DMS53 (cell line): ENCODE results near the gene SMARCC2.

Experiments
- DNase-seq: peaks from one replicate; lab custom pipeline; 2025; lab: John Stamatoyannopoulos, UW

SMARCC2 gene

DNA sequence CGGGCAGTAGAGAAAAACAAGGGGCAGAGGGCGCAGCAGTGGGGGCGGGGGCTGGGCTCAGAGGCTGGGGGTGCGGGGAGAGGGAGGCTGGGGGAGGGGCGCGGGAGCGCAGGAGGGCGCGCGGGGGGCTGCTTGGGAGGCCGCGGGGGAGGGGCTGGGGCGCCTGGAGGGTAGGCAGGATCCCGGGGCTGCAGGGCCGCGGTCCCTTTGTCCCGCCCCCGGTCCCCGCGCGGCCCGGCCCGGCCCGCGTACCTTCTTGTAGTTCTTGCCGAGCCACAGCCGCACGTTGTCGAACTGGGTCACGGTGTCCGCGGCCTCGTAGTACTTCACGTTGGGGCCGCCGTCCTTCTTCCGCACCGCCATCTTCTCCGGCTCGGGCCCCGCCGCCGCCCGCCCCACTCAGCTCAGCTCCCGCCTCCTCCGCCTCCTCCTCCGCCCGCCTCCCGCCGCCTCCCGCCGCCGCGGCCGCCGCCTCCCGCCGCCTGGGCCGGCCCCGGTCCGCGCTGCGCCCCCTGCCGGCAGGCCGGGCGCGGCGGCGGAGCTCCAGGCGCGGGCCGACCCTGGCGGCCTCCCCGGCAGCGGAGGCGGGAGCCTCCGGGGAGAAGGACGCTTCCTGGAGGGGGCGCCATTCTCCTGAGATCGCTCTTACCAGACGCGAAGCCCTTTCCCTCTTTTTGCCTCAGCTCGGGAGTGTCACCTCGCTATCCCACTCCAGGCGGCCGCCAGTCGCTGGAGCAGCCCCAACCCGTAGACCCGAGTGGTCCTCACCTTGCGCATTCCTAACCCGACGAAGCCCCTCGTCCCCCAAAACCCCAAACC lies at the start of gene SMARCC2:
Gene SMARCC2 (minus strand): TSS at position 385 of the 819 bp plus-strand sequence. CDS start 22 bp downstream, at position 363.
- peak; percentile 97 for DNase-seq

DNA sequence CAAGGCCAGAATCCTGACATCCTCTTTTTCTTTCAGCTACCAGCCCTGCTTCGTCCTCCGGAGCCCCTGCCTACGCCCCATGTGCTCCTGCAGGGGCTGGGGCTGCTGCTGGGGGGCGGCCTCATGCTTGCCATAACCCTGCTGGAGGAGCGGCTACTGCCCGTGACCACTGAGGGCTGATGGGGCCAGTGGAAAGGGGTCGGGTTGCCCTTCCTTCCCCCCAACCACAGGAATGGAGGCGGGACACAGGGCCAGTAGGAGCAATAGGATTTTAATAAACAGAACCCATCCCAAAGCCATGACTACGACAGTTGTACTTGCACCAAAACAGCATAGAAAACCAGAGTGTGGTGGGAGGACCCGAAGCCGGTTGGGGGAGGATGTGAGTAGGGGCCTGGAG lies 48.3 kb upstream of the SMARCC2 start:
- DNase-seq, result no peak

DNA sequence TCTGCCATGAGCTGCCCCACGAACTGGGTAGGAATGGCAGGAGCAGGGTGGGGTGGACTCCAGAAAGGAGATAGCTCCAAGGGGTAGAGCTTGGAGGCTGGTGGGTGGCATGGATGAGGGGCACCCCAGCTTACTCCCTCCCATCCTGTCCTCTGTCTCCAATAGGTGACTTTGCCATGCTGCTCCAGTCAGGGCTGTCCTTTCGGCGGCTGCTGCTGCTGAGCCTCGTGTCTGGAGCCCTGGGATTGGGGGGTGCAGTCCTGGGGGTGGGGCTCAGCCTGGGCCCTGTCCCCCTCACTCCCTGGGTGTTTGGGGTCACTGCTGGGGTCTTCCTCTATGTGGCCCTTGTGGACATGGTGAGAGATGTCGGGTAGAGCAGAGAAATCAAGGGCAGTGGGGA lies 47.7 kb upstream of the SMARCC2 start:
- no peak for DNase-seq

DNA sequence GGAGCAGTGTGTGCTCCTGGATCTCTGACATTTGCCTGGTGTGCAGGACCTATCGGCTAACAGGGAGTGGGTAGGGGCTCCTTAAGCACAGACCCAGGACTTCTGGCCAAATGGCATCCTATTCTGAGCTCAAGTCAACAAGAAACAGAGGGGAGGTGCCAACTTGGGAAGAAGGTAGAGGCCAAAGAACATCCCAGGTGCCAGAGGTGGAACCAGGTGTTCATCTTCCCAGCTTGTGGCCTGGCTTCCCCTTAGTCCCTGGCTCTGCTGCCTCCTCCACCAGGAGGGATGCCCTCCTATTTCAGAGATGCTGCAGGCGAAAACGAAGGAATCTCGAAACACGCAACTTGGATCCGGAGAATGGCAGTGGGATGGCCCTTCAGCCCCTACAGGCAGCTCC lies 46.8 kb upstream of the SMARCC2 start:
- DNase-seq, result no peak

DNA sequence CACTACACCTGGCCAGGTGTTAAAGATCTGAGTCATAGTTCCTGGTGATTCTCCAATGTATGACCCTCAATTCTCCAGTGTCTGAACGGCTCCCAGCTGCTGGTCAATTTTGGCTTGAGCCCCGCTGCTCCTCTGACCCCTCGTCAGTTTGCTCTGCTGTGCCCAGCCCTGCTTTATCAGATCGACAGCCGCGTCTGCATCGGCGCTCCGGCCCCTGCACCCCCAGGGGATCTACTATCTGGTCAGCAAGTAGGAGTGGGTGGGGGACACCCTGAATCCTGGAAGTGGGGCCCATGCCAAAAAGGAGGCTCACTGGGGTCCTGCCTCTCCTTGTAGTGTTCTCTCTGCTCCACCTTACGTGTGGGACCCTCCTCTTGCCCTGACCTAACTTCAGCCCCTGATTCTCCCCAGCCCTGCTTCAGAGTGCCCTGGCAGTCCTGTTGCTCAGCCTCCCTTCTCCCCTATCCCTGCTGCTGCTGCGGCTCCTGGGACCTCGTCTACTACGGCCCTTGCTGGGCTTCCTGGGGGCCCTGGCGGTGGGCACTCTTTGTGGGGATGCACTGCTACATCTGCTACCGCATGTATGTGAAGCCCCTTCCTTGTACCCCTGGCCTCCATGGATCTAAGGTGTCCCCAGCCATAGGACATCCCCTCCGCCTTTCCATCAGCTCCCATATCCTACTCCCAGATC lies 45.6 kb upstream of the SMARCC2 start:
- DNase-seq, result peak; percentile 31

DNA sequence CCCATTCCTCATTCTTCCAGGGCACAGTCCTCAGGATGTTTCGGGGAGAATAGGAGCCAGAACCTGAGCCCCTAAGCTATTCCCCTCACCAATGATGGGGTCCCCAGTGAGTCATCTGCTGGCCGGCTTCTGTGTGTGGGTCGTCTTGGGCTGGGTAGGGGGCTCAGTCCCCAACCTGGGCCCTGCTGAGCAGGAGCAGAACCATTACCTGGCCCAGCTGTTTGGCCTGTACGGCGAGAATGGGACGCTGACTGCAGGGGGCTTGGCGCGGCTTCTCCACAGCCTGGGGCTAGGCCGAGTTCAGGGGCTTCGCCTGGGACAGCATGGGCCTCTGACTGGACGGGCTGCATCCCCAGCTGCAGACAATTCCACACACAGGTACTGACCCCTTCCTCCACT lies 41.9 kb upstream of the SMARCC2 start:
- no peak for DNase-seq

DNA sequence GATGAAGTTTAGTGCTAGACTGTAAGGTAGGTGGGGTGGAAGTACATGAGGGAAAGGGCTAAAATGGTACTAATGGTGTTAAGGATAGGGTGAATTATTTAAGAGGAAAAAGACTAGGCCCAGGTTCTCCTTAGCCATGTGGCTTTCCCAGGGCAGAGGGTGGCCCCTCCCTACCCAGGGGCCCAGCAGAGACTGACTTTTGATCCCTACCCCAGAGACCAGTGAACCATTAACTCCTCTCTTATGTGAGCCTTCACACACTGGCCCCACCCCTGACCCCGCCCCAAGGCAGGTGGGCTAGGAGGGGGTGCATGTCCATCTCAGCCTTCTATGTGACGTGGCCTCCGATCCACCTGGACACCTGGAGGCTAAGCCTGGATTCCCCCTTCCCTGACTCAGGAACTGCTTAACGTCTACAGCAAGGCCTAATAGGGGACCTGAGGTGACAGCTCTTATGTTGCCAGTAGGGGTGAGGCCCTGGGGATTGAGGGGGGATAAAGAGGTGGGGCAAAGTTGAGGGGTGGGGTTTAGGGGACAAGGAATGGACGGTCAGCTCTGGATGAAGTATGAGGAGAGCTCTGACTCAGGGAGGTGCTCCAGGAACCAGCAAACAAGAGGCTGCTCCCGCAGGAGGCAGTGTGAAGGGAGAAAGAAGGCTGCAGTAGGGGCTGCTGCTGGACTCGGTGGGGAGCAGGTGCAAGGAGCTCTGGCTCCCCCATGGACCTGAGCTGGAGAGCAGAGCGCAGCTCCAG lies 41.3 kb upstream of the SMARCC2 start:
- peak; percentile 78 for DNase-seq

DNA sequence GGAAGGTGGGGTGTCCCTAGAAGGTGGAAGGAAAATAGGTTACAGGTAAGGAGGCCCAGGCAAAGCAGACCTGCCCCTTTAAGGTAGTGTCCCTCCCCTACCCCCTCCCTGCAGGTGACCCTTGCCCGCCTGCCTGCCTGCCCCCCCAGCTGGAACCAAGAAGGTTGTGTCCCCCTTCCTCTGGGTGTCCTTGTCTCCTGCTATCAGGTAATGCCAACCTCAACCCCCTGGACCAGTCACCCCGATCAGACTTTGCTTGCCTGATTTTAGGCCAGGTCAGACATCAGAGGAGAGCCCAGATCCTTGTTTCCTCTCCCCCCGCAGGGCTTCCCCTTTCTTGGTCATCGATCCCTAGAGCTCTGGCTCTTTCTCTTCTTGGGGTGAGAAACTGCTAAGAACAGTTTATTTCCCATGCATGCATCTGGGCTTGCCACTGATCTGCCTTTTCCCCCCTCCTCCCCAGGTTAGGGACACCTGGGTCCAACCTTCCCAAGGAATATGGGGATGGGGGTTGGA lies 40.7 kb upstream of the SMARCC2 start, which contains the start of gene SLC39A5:
Gene SLC39A5 (plus strand): TSS at position 136 of the 516 bp plus-strand sequence. CDS start 1,224 bp downstream, outside the sequence.
- no peak for DNase-seq

DNA sequence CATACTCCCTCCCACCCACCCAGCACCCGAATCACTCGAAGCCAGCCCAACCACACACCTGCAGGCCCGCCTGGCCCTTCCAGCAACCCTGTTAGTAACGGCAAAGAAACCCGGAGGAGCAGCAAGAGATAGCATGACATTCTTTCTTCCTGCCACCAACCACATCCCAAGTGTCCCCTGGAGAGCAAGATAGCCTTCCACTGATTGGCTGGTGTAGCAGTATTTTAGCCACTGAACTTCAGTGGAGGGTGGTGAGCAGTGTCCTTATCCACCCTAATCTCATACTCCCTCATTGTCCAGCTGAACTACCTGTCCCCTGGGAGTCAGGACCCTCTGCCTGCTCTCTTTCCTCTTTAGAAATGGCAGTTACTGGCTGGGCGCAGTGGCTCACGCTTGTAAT lies 39.8 kb upstream of the SMARCC2 start:
- no peak for DNase-seq

DNA sequence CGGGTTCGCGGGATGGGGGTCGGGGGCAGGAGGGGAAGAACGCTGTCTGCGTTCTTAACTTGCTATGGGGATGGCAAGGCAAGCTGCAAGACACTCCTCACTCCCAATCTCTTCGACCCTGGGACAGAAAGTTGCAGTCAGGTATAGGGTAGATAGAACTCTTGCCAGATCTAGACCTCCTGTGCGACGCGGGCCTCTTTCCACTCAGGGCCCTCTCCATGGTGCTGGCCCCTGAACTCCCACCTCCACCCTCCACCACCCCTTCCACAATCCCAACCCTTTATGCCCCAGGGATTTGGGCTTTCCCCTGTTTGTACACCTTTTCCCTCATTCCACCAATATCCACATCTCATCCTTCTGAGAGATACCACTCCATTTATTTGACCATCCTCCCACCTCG lies 35.7 kb upstream of the SMARCC2 start:
- no peak for DNase-seq

DNA sequence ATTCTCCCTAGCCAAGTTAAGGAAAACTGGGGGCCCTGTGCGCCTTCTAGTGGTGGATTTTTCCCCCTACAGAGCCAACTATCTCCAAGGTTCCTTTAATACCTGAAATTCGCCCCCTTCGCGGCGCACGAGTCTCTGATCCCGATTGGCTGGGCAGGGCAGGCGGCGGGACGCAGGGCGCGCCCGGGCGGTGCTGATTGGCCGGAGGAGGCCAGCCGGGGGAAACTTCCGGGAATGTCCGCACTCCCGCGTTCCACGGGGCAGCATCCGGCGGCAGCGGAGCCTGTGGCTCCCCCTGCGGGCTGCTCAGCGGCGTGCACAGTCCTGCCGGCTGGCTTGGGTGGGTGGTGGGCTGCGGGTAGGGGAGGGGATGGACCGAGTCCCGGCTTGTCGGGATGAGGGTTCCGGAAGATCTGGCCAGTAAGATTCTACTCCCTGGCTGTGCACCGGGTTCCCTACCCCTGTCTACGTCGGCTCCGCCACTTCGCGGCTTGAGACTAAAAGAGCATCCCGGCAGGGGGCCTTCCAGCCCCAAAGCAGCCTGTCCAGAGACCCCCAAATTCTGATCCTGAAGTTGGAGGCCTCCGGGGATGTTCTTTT lies 34.9 kb upstream of the SMARCC2 start, which contains the start of gene NABP2:
Gene NABP2 (plus strand): TSS at position 241 of the 600 bp plus-strand sequence. CDS start 515 bp downstream, outside the sequence.
- peak; percentile 99 for DNase-seq

DNA sequence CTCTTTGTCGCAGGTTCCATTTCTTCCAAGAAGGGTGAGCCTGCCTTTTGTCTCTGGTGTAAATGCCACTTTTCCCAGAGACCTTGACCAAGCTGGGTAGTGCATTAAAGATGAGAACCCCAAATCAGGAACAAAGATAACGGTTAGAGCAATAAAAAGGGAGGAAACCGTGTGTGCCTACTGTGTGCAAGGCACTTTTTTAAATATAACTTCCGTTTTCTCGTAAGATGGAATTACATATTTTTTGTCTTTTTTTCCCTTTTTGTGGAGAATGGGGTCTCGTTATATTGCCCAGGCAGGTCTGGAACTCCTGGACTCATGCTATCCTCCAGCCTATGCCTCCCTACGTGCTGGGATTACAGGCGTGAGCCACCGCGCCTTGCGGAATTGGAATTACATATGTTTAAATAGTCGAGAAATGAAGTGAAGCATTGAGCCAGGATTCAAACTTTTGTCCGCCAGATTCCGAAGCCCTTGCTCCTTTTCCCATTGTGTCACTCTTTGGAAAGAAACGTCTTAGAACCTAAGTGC lies 34.4 kb upstream of the SMARCC2 start:
- DNase-seq, result no peak

DNA sequence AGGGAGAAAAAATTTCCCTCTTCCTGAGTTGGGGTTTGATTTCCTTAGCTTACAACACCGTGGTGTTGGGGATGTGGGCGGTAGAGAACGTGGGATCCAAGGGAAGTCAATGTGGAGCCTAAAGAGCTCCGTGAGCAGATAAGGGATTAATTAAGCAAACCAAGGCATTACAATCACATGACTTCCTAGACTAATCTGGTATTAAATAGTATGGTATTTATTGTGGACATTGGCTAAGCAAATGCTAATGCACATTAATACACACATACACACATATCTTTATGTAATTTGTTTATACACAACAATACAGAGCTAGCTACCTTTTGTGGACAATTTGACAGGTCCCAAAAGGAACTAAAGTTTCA lies 33.2 kb upstream of the SMARCC2 start:
- no peak for DNase-seq

DNA sequence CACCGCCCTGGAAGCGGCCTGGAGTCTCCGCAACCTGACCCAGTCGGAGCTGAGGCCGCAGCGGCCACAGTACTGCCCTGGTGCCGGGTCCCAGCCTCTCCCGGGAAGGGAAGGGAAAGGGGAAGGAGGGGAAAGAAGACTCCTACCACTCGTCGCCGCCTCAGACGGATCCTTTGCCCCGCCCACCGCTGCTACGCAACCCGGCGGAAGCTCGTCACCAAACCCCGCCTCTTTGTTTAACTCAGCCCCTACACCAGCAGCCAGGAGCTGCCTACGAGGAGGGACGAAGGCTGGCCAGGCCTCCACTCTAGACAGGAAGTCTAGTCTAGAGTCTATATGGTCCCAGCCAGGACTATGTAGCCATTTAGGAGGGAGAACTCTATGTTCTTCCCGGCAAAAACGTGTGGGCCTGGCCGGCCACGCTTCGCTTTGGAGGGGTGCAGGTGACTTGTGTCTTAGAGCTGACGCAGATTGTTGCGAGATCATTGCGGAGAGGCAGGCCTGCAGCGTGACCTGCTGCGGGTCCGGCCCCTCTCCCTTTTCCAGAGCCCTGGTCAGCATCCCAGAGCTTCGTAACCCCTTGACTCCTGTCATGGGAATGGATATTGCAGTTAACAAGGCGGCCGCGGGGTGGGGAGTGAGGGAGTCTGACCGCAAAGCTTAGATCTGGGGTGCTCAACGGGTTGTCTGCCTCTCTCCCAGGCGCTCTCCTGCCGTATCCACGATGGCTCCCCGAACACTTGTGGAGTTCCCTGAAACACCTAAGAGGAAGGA lies 32.7 kb upstream of the SMARCC2 start, which contains the start of gene RNF41:
Gene RNF41 (minus strand): TSS at position 166 of the 774 bp plus-strand sequence. CDS start 7,875 bp downstream, outside the sequence.
- DNase-seq, result peak; percentile 99

DNA sequence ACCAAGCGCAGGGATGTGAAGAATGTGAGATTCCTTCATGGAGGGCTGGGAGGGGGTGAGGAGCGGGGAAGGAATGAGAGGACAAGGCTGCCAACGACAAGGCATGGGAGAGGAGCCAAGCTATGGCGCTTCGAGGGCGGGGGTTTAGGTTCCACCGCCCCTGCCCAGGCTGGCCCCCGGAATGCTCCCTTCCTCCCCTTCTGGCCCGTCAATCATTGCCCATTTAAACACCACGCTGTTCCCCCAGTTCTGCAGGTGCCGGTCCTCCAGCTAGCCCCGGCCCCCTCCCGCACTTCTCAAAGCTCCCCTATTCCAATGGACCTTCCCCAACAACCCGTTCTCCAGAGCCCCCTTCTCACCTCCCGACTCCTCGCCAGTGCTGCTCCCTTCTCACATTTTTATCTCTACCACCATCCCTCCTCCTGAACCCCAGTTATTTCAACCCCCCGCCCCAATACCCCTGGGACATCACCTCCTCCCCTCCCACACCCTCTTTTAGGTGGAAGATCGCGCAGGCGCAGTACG lies 32.0 kb upstream of the SMARCC2 start:
- DNase-seq, result peak; percentile 54

DNA sequence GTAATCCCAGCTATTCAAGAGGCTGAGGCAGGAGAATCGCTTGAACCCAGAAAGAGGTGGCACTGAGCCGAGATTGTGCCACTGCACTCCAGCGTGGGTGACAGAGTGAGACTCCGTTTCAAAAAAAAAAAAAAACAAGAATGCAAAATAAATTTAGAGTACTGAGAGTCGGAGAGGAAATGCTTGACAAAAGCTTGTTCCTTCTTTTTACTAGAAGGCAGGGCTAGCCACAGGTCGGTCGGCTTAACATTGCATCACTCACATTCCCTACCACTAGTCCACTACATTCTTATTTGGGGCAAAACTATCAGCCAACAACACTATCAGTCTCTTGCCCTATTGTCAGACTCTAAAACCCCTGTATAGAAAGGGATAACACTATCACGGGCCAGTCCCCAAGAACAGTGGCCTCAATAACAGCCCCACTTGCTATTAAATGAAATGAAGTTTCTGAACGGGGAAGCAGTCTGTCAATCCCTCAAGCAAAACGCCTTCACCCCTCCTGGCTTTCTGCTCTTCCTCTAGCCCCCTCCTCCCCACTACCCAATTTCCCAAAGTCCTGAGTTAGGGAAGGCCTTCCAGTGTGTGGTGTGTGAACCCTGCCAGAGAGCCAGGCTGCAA lies 31.4 kb upstream of the SMARCC2 start:
- no peak for DNase-seq

DNA sequence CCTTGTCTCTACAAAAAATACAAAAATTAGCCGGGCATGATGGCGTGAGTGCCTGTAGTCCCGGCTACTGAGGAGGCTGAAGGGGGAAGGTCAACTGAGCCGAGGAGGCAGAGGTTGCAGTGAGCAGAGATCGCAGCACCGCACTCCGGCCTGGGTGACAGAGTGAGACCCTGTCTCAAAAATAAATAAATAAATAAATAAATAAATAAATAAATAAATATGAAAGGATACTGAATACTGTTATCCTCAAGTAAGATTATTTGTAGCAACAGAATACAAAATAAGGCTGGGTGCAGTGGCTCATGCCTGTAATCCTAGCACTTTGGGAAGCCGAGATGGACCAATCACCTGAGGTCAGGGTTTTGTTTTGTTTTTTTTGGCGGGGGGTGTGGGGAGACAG lies 30.6 kb upstream of the SMARCC2 start:
- DNase-seq, result no peak

DNA sequence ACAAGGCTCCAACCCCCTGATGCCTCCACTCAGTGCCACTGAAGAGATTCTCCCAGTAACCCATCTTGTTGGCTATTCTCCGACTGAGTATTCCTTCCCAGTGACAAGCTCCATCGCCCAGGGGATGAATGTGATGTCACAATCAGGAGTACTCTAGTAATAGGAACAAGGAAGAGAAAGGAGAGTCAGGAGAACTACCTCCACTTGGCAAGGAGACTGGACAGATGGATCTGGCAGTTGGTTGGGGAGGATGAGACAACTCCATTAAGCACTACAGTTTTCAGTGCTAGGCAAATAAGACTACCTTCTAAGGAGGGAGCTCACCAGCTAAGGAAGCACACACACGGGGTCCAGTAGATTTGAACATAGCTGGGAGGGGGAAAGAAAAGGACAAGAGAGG lies 27.2 kb upstream of the SMARCC2 start:
- no peak for DNase-seq

DNA sequence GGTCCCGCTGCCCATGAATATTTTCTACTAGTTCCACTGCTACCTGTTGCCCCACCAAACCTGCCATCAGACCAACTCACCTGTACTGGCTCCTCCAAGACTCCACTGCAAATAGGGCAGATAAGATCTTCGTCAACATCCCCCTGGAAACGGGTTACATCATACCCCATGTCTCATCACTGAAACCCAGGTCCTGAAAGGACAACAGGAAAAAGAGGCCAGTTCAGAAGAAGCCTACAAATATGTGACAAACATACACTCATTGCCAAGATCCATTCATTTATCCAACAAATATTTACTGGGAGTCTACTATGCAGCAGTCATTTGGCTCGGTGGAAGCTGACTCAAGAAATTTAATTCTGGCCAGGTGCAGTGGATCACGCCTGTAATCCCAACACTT lies 24.6 kb upstream of the SMARCC2 start:
- no peak for DNase-seq

DNA sequence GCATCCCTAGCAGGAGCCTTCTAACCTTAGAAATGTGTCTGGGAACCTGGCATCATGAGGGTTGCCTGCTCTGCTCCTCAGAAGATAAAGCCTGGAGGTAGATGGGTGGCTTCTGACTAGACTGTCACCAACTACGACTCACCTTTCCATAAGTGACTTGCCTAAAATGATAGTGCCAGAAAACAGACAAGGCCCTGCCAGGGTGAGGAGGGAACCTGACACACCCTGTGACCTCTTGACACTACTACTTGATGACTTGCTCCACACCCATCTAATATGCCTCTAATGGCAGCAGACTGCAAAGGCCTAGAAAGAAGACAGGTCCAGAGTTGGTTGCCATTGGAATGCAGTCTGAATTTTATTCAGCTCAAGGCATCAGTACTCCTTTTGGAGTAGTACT lies 23.1 kb upstream of the SMARCC2 start:
- no peak for DNase-seq
